Measurements from ENCODE around the gene KRT14.

DNA sequence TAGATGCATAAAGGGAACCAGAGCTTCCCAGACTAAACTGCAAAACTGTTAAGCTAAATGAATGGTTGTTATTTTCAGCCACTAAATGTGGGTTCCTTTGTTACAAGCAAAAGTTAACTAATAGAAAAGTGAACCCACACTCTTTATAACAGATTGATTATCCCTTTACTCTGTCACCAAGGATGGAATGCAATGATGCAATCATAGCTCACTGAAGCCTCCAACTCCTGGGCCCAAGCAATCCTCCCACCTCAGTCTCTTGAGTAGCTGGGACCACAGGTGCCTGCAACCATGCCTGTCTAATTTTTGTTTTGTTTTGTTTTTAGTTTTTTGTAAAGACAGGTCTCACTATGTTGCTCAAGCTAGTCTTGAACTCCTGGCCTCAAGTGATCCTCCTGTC is 21.4 kb downstream of the KRT14 start:
- TF ChIP-seq, protein P1, sequence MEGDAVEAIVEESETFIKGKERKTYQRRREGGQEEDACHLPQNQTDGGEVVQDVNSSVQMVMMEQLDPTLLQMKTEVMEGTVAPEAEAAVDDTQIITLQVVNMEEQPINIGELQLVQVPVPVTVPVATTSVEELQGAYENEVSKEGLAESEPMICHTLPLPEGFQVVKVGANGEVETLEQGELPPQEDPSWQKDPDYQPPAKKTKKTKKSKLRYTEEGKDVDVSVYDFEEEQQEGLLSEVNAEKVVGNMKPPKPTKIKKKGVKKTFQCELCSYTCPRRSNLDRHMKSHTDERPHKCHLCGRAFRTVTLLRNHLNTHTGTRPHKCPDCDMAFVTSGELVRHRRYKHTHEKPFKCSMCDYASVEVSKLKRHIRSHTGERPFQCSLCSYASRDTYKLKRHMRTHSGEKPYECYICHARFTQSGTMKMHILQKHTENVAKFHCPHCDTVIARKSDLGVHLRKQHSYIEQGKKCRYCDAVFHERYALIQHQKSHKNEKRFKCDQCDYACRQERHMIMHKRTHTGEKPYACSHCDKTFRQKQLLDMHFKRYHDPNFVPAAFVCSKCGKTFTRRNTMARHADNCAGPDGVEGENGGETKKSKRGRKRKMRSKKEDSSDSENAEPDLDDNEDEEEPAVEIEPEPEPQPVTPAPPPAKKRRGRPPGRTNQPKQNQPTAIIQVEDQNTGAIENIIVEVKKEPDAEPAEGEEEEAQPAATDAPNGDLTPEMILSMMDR (conservative IDR thresholded peaks at IDR 0.05; ENCODE audit: low read depth, low read length): no peak
- TF ChIP-seq POLR2A (IDR thresholded peaks at IDR 0.05; ENCODE audit: low read depth, low read length) (no peak), CHD1 (IDR thresholded peaks at IDR 0.05; ENCODE audit: low read depth, low read length) (no peak)

Measured in IMR-90 (cell line).